Gastrocnemius medialis (tissue), 4 donors: ENCODE data around the gene ADAMTS19.

ENCODE experiments used
- POLR2A ChIP-seq, 2 donors: fragments of 450-650 bp; IDR thresholded peaks; one replicate each; pipeline ENCODE4 v1.6.1; 2017; ENCODE audit warnings: antibody characterized with exemption in 2 of 2, mild to moderate bottlenecking in 2 of 2, moderate library complexity in 2 of 2
- TF ChIP-seq, protein P1 (sequence below), 5 experiments: fragments of 450-650 bp in 3 of 5; fragments of 200-600 bp in 2 of 5; sonication (generic) in 2 of 5; IDR thresholded peaks in 4 of 5; conservative IDR thresholded peaks in 1 of 5; 1 replicate in 4 of 5; 2 replicates in 1 of 5; pipeline ENCODE4 v1.5.1; 2016 to 2019; ENCODE audit warnings: antibody characterized with exemption in 5 of 5, mild to moderate bottlenecking in 3 of 5, moderate library complexity in 3 of 5

DNA sequence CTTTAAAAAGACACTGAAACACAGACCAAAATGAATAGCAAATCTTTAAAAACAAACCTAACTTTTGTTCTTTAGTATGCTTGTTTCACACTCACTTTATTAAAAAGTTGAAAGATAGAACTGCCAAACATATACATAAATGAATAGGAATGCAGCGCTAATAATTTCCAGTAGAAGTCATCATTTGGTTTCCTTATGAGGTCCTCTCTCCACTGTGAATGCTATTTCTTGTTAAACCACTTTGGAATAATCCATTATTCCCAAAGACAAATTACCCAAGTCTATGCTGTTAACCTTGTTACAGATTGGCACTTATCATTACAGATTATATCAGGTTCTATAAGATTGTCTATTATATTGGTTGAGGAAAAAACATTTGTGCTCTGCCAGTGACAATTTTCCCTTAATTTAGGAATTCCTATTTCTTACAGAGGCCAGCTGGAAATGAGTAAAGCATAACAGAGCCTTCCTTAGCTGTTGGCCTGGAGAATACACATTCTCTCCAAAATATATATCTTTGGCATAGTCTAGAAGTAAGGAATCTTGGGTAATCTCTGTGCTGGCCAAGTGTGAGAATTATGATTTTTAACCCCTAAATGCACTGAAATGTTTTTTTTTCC lies 258.5 kb downstream of the ADAMTS19 start:
- TF ChIP-seq, protein P1, sequence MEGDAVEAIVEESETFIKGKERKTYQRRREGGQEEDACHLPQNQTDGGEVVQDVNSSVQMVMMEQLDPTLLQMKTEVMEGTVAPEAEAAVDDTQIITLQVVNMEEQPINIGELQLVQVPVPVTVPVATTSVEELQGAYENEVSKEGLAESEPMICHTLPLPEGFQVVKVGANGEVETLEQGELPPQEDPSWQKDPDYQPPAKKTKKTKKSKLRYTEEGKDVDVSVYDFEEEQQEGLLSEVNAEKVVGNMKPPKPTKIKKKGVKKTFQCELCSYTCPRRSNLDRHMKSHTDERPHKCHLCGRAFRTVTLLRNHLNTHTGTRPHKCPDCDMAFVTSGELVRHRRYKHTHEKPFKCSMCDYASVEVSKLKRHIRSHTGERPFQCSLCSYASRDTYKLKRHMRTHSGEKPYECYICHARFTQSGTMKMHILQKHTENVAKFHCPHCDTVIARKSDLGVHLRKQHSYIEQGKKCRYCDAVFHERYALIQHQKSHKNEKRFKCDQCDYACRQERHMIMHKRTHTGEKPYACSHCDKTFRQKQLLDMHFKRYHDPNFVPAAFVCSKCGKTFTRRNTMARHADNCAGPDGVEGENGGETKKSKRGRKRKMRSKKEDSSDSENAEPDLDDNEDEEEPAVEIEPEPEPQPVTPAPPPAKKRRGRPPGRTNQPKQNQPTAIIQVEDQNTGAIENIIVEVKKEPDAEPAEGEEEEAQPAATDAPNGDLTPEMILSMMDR (IDR thresholded peaks at IDR 0.05 in 4 of 5, conservative IDR thresholded peaks at IDR 0.05 in 1 of 5): no peak
- TF ChIP-seq POLR2A (IDR thresholded peaks at IDR 0.05): no peak
